Endodermal cell (in vitro differentiated cells): Measurements from ENCODE around the gene USP43. TPM values are rescaled to one million over a fixed set of nuclear protein-coding genes. Genes with fewer than 3 reads are reported as not detected.

Experiments used
- DNase-seq: peaks from one replicate; pipeline ENCODE4 v3.0.0-alpha.2; 2017
- H3K27ac ChIP-seq: 2 replicates; pipeline ENCODE4 v1.5.1; 2013; ENCODE audit warnings: mild to moderate bottlenecking, low read depth, low read length, moderate library complexity
- H3K27me3 ChIP-seq: 2 replicates; pipeline ENCODE4 v1.6.1; 2013; ENCODE audit warnings: mild to moderate bottlenecking, low read length, moderate library complexity; ENCODE audit not compliant: insufficient read depth, control insufficient read depth, poor library complexity, severe bottlenecking
- H3K36me3 ChIP-seq: 2 replicates; pipeline ENCODE4 v1.7.0; 2013; ENCODE audit warnings: mild to moderate bottlenecking, low read length, moderate library complexity; ENCODE audit not compliant: control insufficient read depth, insufficient read depth
- H3K4me1 ChIP-seq: one replicate; pipeline ENCODE4 v1.7.0; 2013; ENCODE audit warnings: low read length; ENCODE audit not compliant: control insufficient read depth, insufficient read depth
- H3K4me3 ChIP-seq: 2 replicates; pipeline ENCODE4 v1.5.1; 2013; ENCODE audit warnings: mild to moderate bottlenecking, low read length, moderate library complexity
- H3K9ac ChIP-seq: 2 replicates; pipeline ENCODE4 v1.6.1; 2013; ENCODE audit warnings: mild to moderate bottlenecking, low read length, moderate library complexity; ENCODE audit not compliant: poor library complexity, severe bottlenecking; ENCODE audit errors: extremely low read depth
- H3K9me3 ChIP-seq: 2 replicates; pipeline ENCODE4 v1.6.1; 2013; ENCODE audit warnings: mild to moderate bottlenecking, low read length, moderate library complexity; ENCODE audit not compliant: control insufficient read depth
- H3K27ac Mint-ChIP-seq: 2 replicates; pipeline ENCODE4 v1.8.0; 2020; ENCODE audit warnings: mixed read lengths
- H3K27me3 Mint-ChIP-seq: 2 replicates; pipeline ENCODE4 v1.8.0; 2021; ENCODE audit warnings: mild to moderate bottlenecking, mixed read lengths; ENCODE audit not compliant: insufficient read depth
- H3K36me3 Mint-ChIP-seq: 2 replicates; pipeline ENCODE4 v1.8.0; 2020; ENCODE audit warnings: low read depth, mixed read lengths
- H3K4me1 Mint-ChIP-seq: 2 replicates; pipeline ENCODE4 v1.8.0; 2020; ENCODE audit warnings: mixed read lengths
- H3K4me3 Mint-ChIP-seq: 2 replicates; pipeline ENCODE4 v1.8.0; 2020; ENCODE audit warnings: mild to moderate bottlenecking, moderate library complexity, mixed read lengths
- H3K9me3 Mint-ChIP-seq: 2 replicates; pipeline ENCODE4 v1.8.0; 2020; ENCODE audit warnings: mild to moderate bottlenecking, mixed read lengths
- WGBS, 2 experiments: methylation state at CpG; one replicate each; pipeline versions ENCODE4 v1.1.5 to v1.1.7; 2013; ENCODE audit warnings: missing lambda C conversion rate in 2 of 2, mixed read lengths in 1 of 2; ENCODE audit not compliant: insufficient coverage in 1 of 2, insufficient read length in 1 of 2; 5-methylcytosine and 5-hydroxymethylcytosine counted together
- total RNA-seq, 2 donors: library from RNA; stranded (reverse); fragmentation: NEBNext Ultra II Directional in 1 of 2; extraction: Animal tissue kit (Norgen Biotek cat#: 25700) in 1 of 2; gene quantifications; 2 replicates in 1 of 2; 3 replicates in 1 of 2; pipeline ENCODE4 v1.2.1, GENCODE V29; 2021
- TF ChIP-seq, protein P1 (sequence below): fragments of 200-600 bp; sonication (generic); conservative IDR thresholded peaks from 2 replicates; pipeline ENCODE4 v1.5.0; 2021; ENCODE audit warnings: antibody characterized with exemption, mild to moderate bottlenecking

USP43 gene
- total RNA-seq, 2 donors from 2014 or later: 8.6 to 12.6 TPM

DNA sequence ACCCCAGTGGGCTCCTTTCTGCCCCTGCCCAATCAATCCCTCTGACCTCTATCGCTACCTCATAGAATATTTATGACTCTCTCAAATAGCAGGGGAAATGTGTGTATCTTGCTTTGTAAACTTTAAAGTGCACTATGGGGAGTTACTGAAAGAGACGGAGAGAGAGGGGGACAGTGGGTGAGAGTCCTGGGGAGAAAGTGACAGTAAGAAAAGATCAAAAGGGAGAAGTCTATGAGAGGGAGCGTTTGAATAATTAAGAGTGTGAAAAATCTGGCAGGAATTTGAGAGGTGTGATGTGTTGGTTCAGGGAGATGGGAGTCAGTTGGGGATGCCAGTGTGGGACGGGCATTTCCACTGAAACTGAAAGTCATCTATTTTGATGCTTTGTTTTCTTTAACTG is 32.6 kb downstream of the USP43 start:
- Histone ChIP-seq H3K27ac (no peak overlapping the region), H3K36me3 (peaks cover 30% of the 10 kb centered on the region), H3K9me3 (peaks cover 20% of the 10 kb centered on the region), H3K9ac (no peak overlapping the region), H3K27me3 (no peaks in the 10 kb centered on the region), H3K4me3 (no peak overlapping the region), H3K4me1 (no peaks in the 10 kb centered on the region)
- peaks cover 14% of the 10 kb centered on the region for H3K9me3 Mint-ChIP-seq
- no peak overlapping the region for H3K4me3 Mint-ChIP-seq
- 44 to 86% methylated on average over 2 to 3 of the region's 4 CpGs for WGBS, 2 experiments
- H3K4me1 Mint-ChIP-seq: no peaks in the 10 kb centered on the region
- TF ChIP-seq, protein P1, sequence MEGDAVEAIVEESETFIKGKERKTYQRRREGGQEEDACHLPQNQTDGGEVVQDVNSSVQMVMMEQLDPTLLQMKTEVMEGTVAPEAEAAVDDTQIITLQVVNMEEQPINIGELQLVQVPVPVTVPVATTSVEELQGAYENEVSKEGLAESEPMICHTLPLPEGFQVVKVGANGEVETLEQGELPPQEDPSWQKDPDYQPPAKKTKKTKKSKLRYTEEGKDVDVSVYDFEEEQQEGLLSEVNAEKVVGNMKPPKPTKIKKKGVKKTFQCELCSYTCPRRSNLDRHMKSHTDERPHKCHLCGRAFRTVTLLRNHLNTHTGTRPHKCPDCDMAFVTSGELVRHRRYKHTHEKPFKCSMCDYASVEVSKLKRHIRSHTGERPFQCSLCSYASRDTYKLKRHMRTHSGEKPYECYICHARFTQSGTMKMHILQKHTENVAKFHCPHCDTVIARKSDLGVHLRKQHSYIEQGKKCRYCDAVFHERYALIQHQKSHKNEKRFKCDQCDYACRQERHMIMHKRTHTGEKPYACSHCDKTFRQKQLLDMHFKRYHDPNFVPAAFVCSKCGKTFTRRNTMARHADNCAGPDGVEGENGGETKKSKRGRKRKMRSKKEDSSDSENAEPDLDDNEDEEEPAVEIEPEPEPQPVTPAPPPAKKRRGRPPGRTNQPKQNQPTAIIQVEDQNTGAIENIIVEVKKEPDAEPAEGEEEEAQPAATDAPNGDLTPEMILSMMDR: no peak
- DNase-seq: peak; percentile 41
- no peak overlapping the region for H3K27ac Mint-ChIP-seq
- H3K27me3 Mint-ChIP-seq: no peaks in the 10 kb centered on the region
- peaks cover 58% of the 10 kb centered on the region for H3K36me3 Mint-ChIP-seq

- H3K36me3 Mint-ChIP-seq: peaks cover 69% of the 10 kb centered on the region
- Histone ChIP-seq H3K27ac (no peak overlapping the region), H3K9ac (no peak overlapping the region), H3K9me3 (peaks cover 7% of the 10 kb centered on the region), H3K36me3 (peaks cover 32% of the 10 kb centered on the region), H3K27me3 (no peaks in the 10 kb centered on the region), H3K4me1 (no peaks in the 10 kb centered on the region), H3K4me3 (no peak overlapping the region)
- TF ChIP-seq, protein P1: no peak
- 88 to 90% methylated on average over 10 of the region's 10 CpGs for WGBS, 2 experiments
- H3K9me3 Mint-ChIP-seq: peaks cover 7% of the 10 kb centered on the region
- no peak overlapping the region for H3K4me3 Mint-ChIP-seq
- no peak overlapping the region for H3K27ac Mint-ChIP-seq
- DNase-seq: peak; percentile 32
- H3K27me3 Mint-ChIP-seq: no peaks in the 10 kb centered on the region
- H3K4me1 Mint-ChIP-seq: no peaks in the 10 kb centered on the region
Observed at GRCh38 chr17:9684955-9685621, 39.8 kb downstream of the USP43 start.

DNA sequence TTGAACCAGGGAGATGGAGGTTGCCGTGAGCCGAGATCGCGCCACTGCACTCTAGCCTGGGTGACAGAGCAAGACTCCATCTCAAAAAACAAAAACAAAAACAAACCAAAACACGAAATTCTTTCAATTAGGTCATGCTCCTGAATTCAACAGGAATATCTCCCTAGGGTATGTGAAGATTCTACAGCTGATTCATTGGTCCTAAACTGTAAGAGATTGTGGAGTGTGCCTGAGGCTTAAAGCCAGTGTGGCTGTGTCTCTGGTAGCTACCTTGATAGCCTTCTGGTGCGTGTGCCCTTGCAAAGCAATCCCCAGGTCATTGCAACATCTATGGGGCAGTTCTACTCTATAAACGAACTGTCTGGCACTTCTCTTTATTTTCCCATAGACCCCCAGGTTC is 48.4 kb downstream of the USP43 start:
- Histone ChIP-seq H3K27ac (no peak overlapping the region), H3K9me3 (no peaks in the 10 kb centered on the region), H3K9ac (no peak overlapping the region), H3K27me3 (no peaks in the 10 kb centered on the region), H3K36me3 (peaks cover 16% of the 10 kb centered on the region), H3K4me3 (no peak overlapping the region), H3K4me1 (no peaks in the 10 kb centered on the region)
- H3K4me3 Mint-ChIP-seq: no peak overlapping the region
- no peaks in the 10 kb centered on the region for H3K27me3 Mint-ChIP-seq
- WGBS, 2 experiments: 92 to 96% methylated on average over 7 of the region's 7 CpGs
- peaks cover 63% of the 10 kb centered on the region for H3K36me3 Mint-ChIP-seq
- H3K9me3 Mint-ChIP-seq: no peaks in the 10 kb centered on the region
- TF ChIP-seq, protein P1: no peak
- H3K4me1 Mint-ChIP-seq: no peaks in the 10 kb centered on the region
- H3K27ac Mint-ChIP-seq: no peak overlapping the region
- no peak for DNase-seq
